GM18520 (cell line): ENCODE results near the gene OLFML2A.
"Not testable (repeated sequence)": the region's sequence is repeated elsewhere in the genome, so short reads cannot be mapped to it uniquely, and the experiment has no call there.

ENCODE experiments used
- ATAC-seq: cut with Tn5 transposase; IDR thresholded peaks from one replicate; pipeline ENCODE4 v1.9.1; 2021; ENCODE audit not compliant: unreplicated experiment

The OLFML2A gene

GRCh38 chr9:124818431-124819281 lies 41.7 kb downstream of the OLFML2A start:
- no peak for ATAC-seq

- no peak for ATAC-seq
Observed at GRCh38 chr9:124820698-124821623, 44.0 kb downstream of the OLFML2A start.

- no peak for ATAC-seq
Observed at GRCh38 chr9:124828489-124829333, 51.8 kb downstream of the OLFML2A start.

GRCh38 chr9:124829334-124829669 lies 52.4 kb downstream of the OLFML2A start:
- ATAC-seq, result no peak

- no peak for ATAC-seq
Observed at GRCh38 chr9:124830593-124830992, 53.7 kb downstream of the OLFML2A start.

- ATAC-seq, result no peak
Observed at GRCh38 chr9:124831642-124832364, 54.9 kb downstream of the OLFML2A start.

GRCh38 chr9:124834591-124834990 lies 57.7 kb downstream of the OLFML2A start:
- ATAC-seq, result no peak

- ATAC-seq, result no peak
Observed at GRCh38 chr9:124835026-124835557, 58.2 kb downstream of the OLFML2A start.

- ATAC-seq, result not testable (repeated sequence)
Observed at GRCh38 chr9:124838132-124838531, 61.2 kb downstream of the OLFML2A start.

- ATAC-seq, result not testable (repeated sequence)
Observed at GRCh38 chr9:124838567-124839275, 61.8 kb downstream of the OLFML2A start.

GRCh38 chr9:124839612-124840299 lies 62.8 kb downstream of the OLFML2A start:
- ATAC-seq, result no peak

GRCh38 chr9:124840300-124840833 lies 63.4 kb downstream of the OLFML2A start:
- ATAC-seq, result no peak

- ATAC-seq, result no peak
Observed at GRCh38 chr9:124841075-124841821, 64.3 kb downstream of the OLFML2A start.

- ATAC-seq, result no peak
Observed at GRCh38 chr9:124843456-124844034, 66.6 kb downstream of the OLFML2A start.

GRCh38 chr9:124844291-124844690 lies 67.4 kb downstream of the OLFML2A start:
- no peak for ATAC-seq

GRCh38 chr9:124846467-124846866 lies 69.5 kb downstream of the OLFML2A start:
- not testable (repeated sequence) for ATAC-seq

GRCh38 chr9:124846969-124847368 lies 70.0 kb downstream of the OLFML2A start:
- ATAC-seq, result no peak
